Fibroblast of gingiva (primary cell): Measurements from ENCODE around the gene OR2S2.
A peak's percentile ranks its signal among the peaks of the same experiment; 100 is the strongest.
"Not testable (repeated sequence)": the region's sequence is repeated elsewhere in the genome, so short reads cannot be mapped to it uniquely, and the experiment has no call there.

ENCODE experiments used
- DNase-seq: peaks from one replicate; pipeline ENCODE4 v3.0.0-alpha.2; 2011; ENCODE audit warnings: low read depth

Gene OR2S2

GRCh38 chr9:35962126-35962906, 4.4 kb upstream of the OR2S2 start:
- DNase-seq: peak; percentile 21

GRCh38 chr9:35960039-35960655, 2.2 kb upstream of the OR2S2 start:
- DNase-seq: no peak

GRCh38 chr9:35956651-35957050, 1.3 kb downstream of the OR2S2 start:
- DNase-seq: no peak

GRCh38 chr9:35954942-35955546, 2.9 kb downstream of the OR2S2 start:
- peak; percentile 72 for DNase-seq

DNA sequence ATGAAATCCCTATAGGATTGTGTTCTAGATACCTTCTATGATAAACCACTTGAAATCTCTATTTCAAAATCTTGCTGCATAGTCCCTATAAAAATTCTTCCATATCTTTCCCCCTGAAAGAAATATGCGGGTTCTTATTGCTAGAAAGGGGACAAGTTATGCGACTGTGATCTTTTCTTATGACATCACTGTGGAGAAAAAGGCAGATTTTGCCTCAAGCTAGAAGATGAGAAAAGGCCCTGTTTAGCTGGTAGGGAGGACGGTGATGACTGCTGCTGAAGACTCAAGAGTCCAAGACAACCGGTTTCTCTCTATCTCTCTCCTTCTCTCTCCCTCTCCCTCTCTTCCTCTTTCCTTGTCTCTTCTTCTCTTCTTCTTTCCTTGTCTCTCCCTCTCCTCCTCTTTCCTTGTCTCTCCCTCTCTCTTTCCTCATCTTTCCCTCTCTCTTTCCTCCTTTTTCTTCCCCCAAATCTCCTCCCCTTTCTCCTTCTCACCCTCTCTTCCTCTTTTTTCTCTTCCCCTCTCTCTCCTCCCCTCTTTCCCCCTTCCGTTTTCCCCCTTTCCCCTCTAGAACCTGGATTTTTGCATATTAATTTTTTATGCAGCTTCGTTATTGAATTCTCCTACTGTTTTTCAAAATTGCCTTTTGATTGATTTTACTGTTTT, 5.3 kb downstream of the OR2S2 start:
- no peak for DNase-seq

DNA sequence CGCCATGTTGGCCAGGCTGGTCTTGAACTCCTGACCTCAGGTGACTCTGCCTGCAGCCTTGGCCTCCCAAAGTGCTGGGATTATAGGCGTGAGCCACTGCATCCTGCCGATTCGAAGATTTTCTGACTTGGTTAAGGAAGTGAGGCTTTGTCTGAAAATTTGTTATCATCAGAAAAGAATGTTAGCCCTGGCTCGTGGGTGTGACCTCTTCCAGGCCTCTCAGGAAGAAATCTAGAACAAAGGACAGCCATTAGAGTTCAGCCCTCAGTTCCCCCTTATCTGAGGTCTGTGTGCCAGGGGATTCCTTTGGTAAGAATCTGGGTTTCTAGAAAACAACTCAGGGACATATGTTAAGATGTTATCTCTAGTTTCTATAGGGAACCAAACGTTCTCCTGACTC, 6.2 kb downstream of the OR2S2 start:
- no peak for DNase-seq

GRCh38 chr9:35948901-35949318, 9.0 kb downstream of the OR2S2 start:
- no peak for DNase-seq

DNA sequence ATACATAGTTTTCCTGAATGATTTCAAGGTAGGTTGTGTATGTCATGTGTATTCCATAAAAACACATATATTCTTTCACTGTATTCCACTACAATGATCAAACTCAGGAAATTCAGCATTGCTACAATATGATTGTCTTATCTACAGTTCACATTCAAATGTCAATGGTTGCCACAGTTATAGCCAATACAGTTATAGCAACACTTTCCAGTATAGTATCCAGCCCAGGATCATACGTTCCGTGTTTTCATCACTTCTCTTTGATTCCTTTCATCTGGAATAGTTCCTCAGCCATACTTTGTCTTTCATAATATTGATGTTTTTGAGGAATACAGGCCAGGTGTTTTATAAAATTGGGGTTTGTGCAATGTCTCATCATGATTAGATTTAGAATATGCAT, 9.5 kb downstream of the OR2S2 start:
- no peak for DNase-seq

- peak; percentile 87 for DNase-seq
These were observed 12.5 kb downstream of the OR2S2 start for GRCh38 chr9:35945341-35946018.

DNA sequence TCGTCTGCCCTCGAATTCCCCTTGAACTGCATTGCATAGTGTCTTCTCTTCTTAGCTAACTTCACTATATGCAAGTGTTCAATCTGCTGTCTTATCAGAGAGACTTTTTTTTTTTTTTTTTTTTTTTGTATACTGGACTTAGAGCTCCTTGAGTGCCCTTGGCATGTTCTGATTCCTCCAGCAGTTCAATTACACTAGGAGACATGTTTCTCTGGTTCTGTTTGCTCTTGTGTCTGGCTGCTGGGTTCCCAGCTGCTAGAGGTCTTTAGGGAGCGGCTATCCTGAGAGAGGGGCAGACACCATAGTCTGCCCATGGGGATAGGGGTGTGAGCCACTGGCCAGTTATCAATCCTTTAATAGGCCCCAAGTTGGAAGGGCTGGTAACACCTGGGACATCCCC, 13.1 kb downstream of the OR2S2 start:
- no peak for DNase-seq

GRCh38 chr9:35944173-35944572, 13.8 kb downstream of the OR2S2 start:
- DNase-seq: no peak

DNA sequence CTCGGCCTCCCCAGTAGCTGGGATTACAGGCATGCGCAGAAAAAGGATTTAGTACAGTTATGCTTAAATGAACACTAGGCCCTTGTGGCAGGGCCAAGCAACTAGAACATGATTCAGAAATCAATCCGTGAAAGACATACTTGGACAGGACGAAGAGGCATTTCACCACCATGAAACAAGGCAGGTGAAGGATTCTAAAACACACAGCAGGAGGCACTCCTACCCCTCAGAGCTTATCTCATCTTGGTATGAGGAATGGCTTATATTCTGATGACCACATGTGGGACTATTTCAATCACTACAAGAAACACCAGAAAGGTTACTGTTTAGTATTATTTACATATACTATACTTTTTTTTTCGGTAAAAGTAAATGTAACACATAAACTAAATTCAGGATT, 15.7 kb downstream of the OR2S2 start:
- no peak for DNase-seq

GRCh38 chr9:35940458-35941407, 17.2 kb downstream of the OR2S2 start:
- DNase-seq: no peak

- DNase-seq: no peak
These were observed 18.2 kb downstream of the OR2S2 start for GRCh38 chr9:35939679-35940250.

GRCh38 chr9:35938474-35939356, 19.2 kb downstream of the OR2S2 start:
- DNase-seq: no peak

GRCh38 chr9:35937227-35937626, 20.7 kb downstream of the OR2S2 start:
- peak; percentile 22 for DNase-seq

DNA sequence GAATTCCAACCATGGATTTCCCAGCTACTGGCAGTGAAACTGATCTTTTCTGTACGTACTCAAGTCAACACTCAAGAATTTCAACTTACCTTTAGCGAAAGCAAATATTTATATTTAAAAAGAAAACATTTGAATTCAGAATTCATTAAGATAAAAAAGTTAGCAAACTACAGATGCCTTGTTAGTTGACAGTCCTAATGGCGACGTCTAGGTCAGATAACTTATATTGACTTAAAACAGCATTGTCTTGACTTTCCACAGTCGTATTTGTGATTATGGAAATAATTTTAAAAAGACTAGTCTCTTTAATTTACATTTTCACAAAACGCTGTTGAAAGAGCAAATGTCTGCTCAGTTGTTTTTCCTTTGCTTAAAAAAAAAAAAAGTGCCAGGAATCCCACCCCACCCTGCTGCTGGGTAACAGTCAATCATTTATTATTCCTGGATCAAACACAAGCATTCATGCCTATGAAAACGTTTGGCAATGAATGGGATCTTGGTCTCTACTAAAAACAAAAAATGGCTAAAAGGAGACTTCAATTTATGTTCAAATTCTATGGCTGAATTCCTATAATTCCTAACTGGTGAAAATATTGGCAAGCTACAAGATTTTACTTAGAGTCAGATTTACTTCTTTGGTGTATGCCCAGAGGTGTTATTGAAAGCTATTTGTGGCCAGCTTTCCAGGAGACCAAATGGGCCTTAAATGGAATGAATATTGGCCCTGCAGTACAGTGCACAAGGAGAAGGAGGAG, 22.0 kb downstream of the OR2S2 start:
- peak; percentile 86 for DNase-seq

GRCh38 chr9:35935261-35935660, 22.7 kb downstream of the OR2S2 start:
- peak; percentile 15 for DNase-seq

- DNase-seq: not testable (repeated sequence)
These were observed 23.9 kb downstream of the OR2S2 start for GRCh38 chr9:35934069-35934468.
